ENCODE results near the gene SEMA3F.

The SEMA3F gene

GRCh38 chr3:50187750-50188149 is 32.6 kb downstream of the SEMA3F start:
- no peak overlapping the region for H3K4me2 ChIP-seq (ENCODE audit: insufficient read depth, low read length)
- no peaks in the 10 kb centered on the region for H3K27me3 ChIP-seq (ENCODE audit: insufficient read depth, low read length, poor library complexity)
- no peak for DNase-seq
- no peak overlapping the region for H3K27ac ChIP-seq (ENCODE audit: low read length)
- H3K9me3 ChIP-seq (ENCODE audit: insufficient read depth, low read length, severe bottlenecking) = no peaks in the 10 kb centered on the region
- H2AFZ ChIP-seq (ENCODE audit: low read depth, low read length) = no peak overlapping the region
- no peak for ATAC-seq (ENCODE audit: insufficient read depth, low read depth)
- H3K36me3 ChIP-seq (ENCODE audit: insufficient read depth, low read length) = no peaks in the 10 kb centered on the region
- H3K9ac ChIP-seq (ENCODE audit: low read depth, low read length) = no peak overlapping the region
- H3K4me1 ChIP-seq (ENCODE audit: insufficient read depth, low read length) = no peaks in the 10 kb centered on the region
- no peaks in the 10 kb centered on the region for H3K79me2 ChIP-seq (ENCODE audit: insufficient read depth, low read length)
- peaks cover 2% of the 10 kb centered on the region; the same call in 1 of the 2 replicates for H4K20me1 ChIP-seq (ENCODE audit: insufficient read depth, low read length)
- H3K4me3 ChIP-seq (ENCODE audit: low read depth in 1 of 2, low read length in 2 of 2) = no peak overlapping the region
- no peak for TF ChIP-seq CTCF (IDR thresholded peaks at IDR 0.05; ENCODE audit: borderline replicate concordance, extremely low read depth, low read length, poor library complexity, severe bottlenecking)
- no peak for TF ChIP-seq EZH2 (IDR thresholded peaks at IDR 0.05; ENCODE audit: borderline replicate concordance, low read depth, low read length, severe bottlenecking)

GRCh38 chr3:50189274-50189673 is 34.1 kb downstream of the SEMA3F start:
- no peak overlapping the region for H2AFZ ChIP-seq (ENCODE audit: low read depth, low read length)
- H3K27ac ChIP-seq (ENCODE audit: low read length) = no peak overlapping the region
- no peak overlapping the region for H3K9ac ChIP-seq (ENCODE audit: low read depth, low read length)
- H3K36me3 ChIP-seq (ENCODE audit: insufficient read depth, low read length) = no peaks in the 10 kb centered on the region
- DNase-seq (peak; percentile 61), ATAC-seq (ENCODE audit: insufficient read depth, low read depth) (peak; percentile 78)
- peak; percentile 76 for TF ChIP-seq CTCF (IDR thresholded peaks at IDR 0.05; ENCODE audit: borderline replicate concordance, extremely low read depth, low read length, poor library complexity, severe bottlenecking)
- no peak for TF ChIP-seq EZH2 (IDR thresholded peaks at IDR 0.05; ENCODE audit: borderline replicate concordance, low read depth, low read length, severe bottlenecking)
- H4K20me1 ChIP-seq (ENCODE audit: insufficient read depth, low read length) = peaks cover 2% of the 10 kb centered on the region; the same call in 1 of the 2 replicates
- no peaks in the 10 kb centered on the region for H3K79me2 ChIP-seq (ENCODE audit: insufficient read depth, low read length)
- H3K4me3 ChIP-seq (ENCODE audit: low read depth in 1 of 2, low read length in 2 of 2) = no peak overlapping the region
- no peak overlapping the region for H3K4me2 ChIP-seq (ENCODE audit: insufficient read depth, low read length)
- H3K27me3 ChIP-seq (ENCODE audit: insufficient read depth, low read length, poor library complexity) = no peaks in the 10 kb centered on the region
- no peaks in the 10 kb centered on the region for H3K4me1 ChIP-seq (ENCODE audit: insufficient read depth, low read length)
- no peaks in the 10 kb centered on the region for H3K9me3 ChIP-seq (ENCODE audit: insufficient read depth, low read length, severe bottlenecking)

- ATAC-seq (ENCODE audit: insufficient read depth, low read depth) (no peak), DNase-seq (no peak)
- no peak overlapping the region for H3K27ac ChIP-seq (ENCODE audit: low read length)
- no peak overlapping the region for H2AFZ ChIP-seq (ENCODE audit: low read depth, low read length)
- peaks cover 3% of the 10 kb centered on the region for H3K4me1 ChIP-seq (ENCODE audit: insufficient read depth, low read length)
- no peaks in the 10 kb centered on the region for H3K36me3 ChIP-seq (ENCODE audit: insufficient read depth, low read length)
- no peaks in the 10 kb centered on the region for H3K79me2 ChIP-seq (ENCODE audit: insufficient read depth, low read length)
- no peaks in the 10 kb centered on the region for H3K9me3 ChIP-seq (ENCODE audit: insufficient read depth, low read length, severe bottlenecking)
- H3K9ac ChIP-seq (ENCODE audit: low read depth, low read length) = no peak overlapping the region
- peaks cover 2% of the 10 kb centered on the region; the same call in 1 of the 2 replicates for H4K20me1 ChIP-seq (ENCODE audit: insufficient read depth, low read length)
- H3K4me2 ChIP-seq (ENCODE audit: insufficient read depth, low read length) = no peak overlapping the region
- no peaks in the 10 kb centered on the region for H3K27me3 ChIP-seq (ENCODE audit: insufficient read depth, low read length, poor library complexity)
- no peak for TF ChIP-seq CTCF (IDR thresholded peaks at IDR 0.05; ENCODE audit: borderline replicate concordance, extremely low read depth, low read length, poor library complexity, severe bottlenecking)
- H3K4me3 ChIP-seq (ENCODE audit: low read depth in 1 of 2, low read length in 2 of 2) = no peak overlapping the region
These were observed 34.9 kb downstream of the SEMA3F start for GRCh38 chr3:50189989-50190388.

Data from DND-41 (cell line).